ENCODE results near the gene RBM6.
A peak's percentile ranks its signal among the peaks of the same experiment; 100 is the strongest.
"Not testable (repeated sequence)": the region's sequence is repeated elsewhere in the genome, so short reads cannot be mapped to it uniquely, and the experiment has no call there.

Gene RBM6

GRCh38 chr3:50050361-50050760, 110.4 kb downstream of the RBM6 start:
- TF ChIP-seq CTCF (conservative IDR thresholded peaks at IDR 0.05; ENCODE audit: low read depth, low read length) = no peak
- DNase-seq (ENCODE audit: low read depth) = no peak
- H3K4me3 ChIP-seq (ENCODE audit: low read length) = no peak overlapping the region

- no peak for TF ChIP-seq CTCF (conservative IDR thresholded peaks at IDR 0.05; ENCODE audit: low read depth, low read length)
- H3K4me3 ChIP-seq (ENCODE audit: low read length) = no peak overlapping the region
- no peak for DNase-seq (ENCODE audit: low read depth)
Measured at GRCh38 chr3:50057756-50058155, 117.8 kb downstream of the RBM6 start.

GRCh38 chr3:50068134-50068533, 128.2 kb downstream of the RBM6 start:
- no peak for TF ChIP-seq CTCF (conservative IDR thresholded peaks at IDR 0.05; ENCODE audit: low read depth, low read length)
- no peak for DNase-seq (ENCODE audit: low read depth)
- no peak overlapping the region for H3K4me3 ChIP-seq (ENCODE audit: low read length)

GRCh38 chr3:50078091-50078490, 138.1 kb downstream of the RBM6 start:
- TF ChIP-seq CTCF (conservative IDR thresholded peaks at IDR 0.05; ENCODE audit: low read depth, low read length) = no peak
- no peak overlapping the region for H3K4me3 ChIP-seq (ENCODE audit: low read length)
- DNase-seq (ENCODE audit: low read depth) = no peak

- peak; percentile 43 for DNase-seq (ENCODE audit: low read depth)
- H3K4me3 ChIP-seq (ENCODE audit: low read length) = no peak overlapping the region
Measured at GRCh38 chr3:50078622-50079021, 138.7 kb downstream of the RBM6 start.

GRCh38 chr3:50084951-50085350, 145.0 kb downstream of the RBM6 start:
- not testable (repeated sequence) for H3K4me3 ChIP-seq (ENCODE audit: low read length); DNase-seq (ENCODE audit: low read depth)

More at GRCh38 chr3:50078622-50079021, 138.7 kb downstream of the RBM6 start:
- no peak for TF ChIP-seq CTCF (conservative IDR thresholded peaks at IDR 0.05; ENCODE audit: low read depth, low read length)

GRCh38 chr3:50088725-50089608, 149.0 kb downstream of the RBM6 start, which contains the start of gene RBM5:
RBM5 (plus strand) TSS chr3:50088919; CDS start chr3:50090435, 1,516 bp downstream.
- TF ChIP-seq CTCF (conservative IDR thresholded peaks at IDR 0.05; ENCODE audit: low read depth, low read length) = no peak
- H3K4me3 ChIP-seq (ENCODE audit: low read length) = peak within 1 kb of the TSS; percentile 100

More at GRCh38 chr3:50088725-50089608, 149.0 kb downstream of the RBM6 start, which contains the start of gene RBM5:
- DNase-seq (ENCODE audit: low read depth) = peak; percentile 76
